HG03175 (cell line): ENCODE measurements around the gene ITGAL.

ENCODE experiments used
- ATAC-seq: cut with Tn5 transposase; IDR thresholded peaks from one replicate; pipeline ENCODE4 v1.9.1; 2021; ENCODE audit warnings: mild to moderate bottlenecking, moderate library complexity; ENCODE audit not compliant: unreplicated experiment

The ITGAL gene

GRCh38 chr16:30541502-30542329 lies 69.2 kb downstream of the ITGAL start:
- no peak for ATAC-seq

GRCh38 chr16:30543067-30543466 lies 70.5 kb downstream of the ITGAL start:
- no peak for ATAC-seq

- ATAC-seq, result no peak
These were observed 73.6 kb downstream of the ITGAL start for GRCh38 chr16:30546115-30546514.

GRCh38 chr16:30548416-30549253 lies 76.1 kb downstream of the ITGAL start:
- no peak for ATAC-seq

GRCh38 chr16:30551781-30552180 lies 79.2 kb downstream of the ITGAL start:
- ATAC-seq, result no peak

- ATAC-seq, result no peak
These were observed 80.4 kb downstream of the ITGAL start for GRCh38 chr16:30552956-30553355.

GRCh38 chr16:30553393-30553899 lies 80.9 kb downstream of the ITGAL start:
- ATAC-seq, result no peak

GRCh38 chr16:30554557-30555314 lies 82.2 kb downstream of the ITGAL start:
- ATAC-seq, result no peak

GRCh38 chr16:30555315-30556124 lies 83.0 kb downstream of the ITGAL start:
- no peak for ATAC-seq

- ATAC-seq, result no peak
These were observed 83.6 kb downstream of the ITGAL start for GRCh38 chr16:30556125-30556473.

- ATAC-seq, result peak; percentile 4
These were observed 85.1 kb downstream of the ITGAL start for GRCh38 chr16:30557707-30557956.

- peak; percentile 90 for ATAC-seq
These were observed 85.6 kb downstream of the ITGAL start, which contains the start of gene ZNF764 for GRCh38 chr16:30557957-30558788. TSS of gene ZNF764 (minus strand) at chr16:30558374. CDS start at chr16:30558182, 192 bp downstream.

- no peak for ATAC-seq
These were observed 86.3 kb downstream of the ITGAL start for GRCh38 chr16:30558789-30559377.

GRCh38 chr16:30559690-30560089 lies 87.1 kb downstream of the ITGAL start:
- no peak for ATAC-seq

GRCh38 chr16:30561089-30561816 lies 88.7 kb downstream of the ITGAL start:
- ATAC-seq, result no peak

- ATAC-seq, result no peak
These were observed 89.5 kb downstream of the ITGAL start for GRCh38 chr16:30562021-30562420.

- no peak for ATAC-seq
These were observed 93.0 kb downstream of the ITGAL start for GRCh38 chr16:30565526-30565925.

GRCh38 chr16:30565984-30566383 lies 93.4 kb downstream of the ITGAL start:
- no peak for ATAC-seq

GRCh38 chr16:30566531-30566930 lies 94.0 kb downstream of the ITGAL start:
- no peak for ATAC-seq
